Measurements from ENCODE around the gene SRSF8. TPM values are rescaled to one million over a fixed set of nuclear protein-coding genes. Genes with fewer than 3 reads are reported as not detected.

The SRSF8 gene
- total RNA-seq, 1 experiment from 2014 or later, result 25.1 TPM

- H4K91ac ChIP-seq (ENCODE audit: insufficient read length, low read depth, low read length), result no peak overlapping the region
- no peaks in the 10 kb centered on the region for H4K20me1 ChIP-seq (ENCODE audit: control insufficient read depth, insufficient read depth, insufficient read length)
- no peak for TF ChIP-seq CTCF (conservative IDR thresholded peaks at IDR 0.05)
- H3T11ph ChIP-seq (ENCODE audit: low read length), result no peak overlapping the region
- no peaks in the 10 kb centered on the region for H3K79me2 ChIP-seq (ENCODE audit: insufficient read depth, low read length)
- H3K14ac ChIP-seq (ENCODE audit: insufficient read depth, low read length), result no peak overlapping the region
- no peak overlapping the region for H3K27ac ChIP-seq (ENCODE audit: insufficient read length, low read depth, low read length)
- H2AFZ ChIP-seq (ENCODE audit: low read length), result no peak overlapping the region
- no peak overlapping the region for H3K9ac ChIP-seq (ENCODE audit: extremely low read depth, insufficient read length, low read length)
- Mint-ChIP-seq H3K9me3 (no peaks in the 10 kb centered on the region), H3K27me3 (ENCODE audit: low read depth) (peaks cover 36% of the 10 kb centered on the region), H3K4me1 (no peaks in the 10 kb centered on the region), H3K36me3 (ENCODE audit: insufficient read depth in 1 of 3, low read depth in 3 of 3) (no peaks in the 10 kb centered on the region), H3K4me3 (no peak overlapping the region), H3K27ac (no peak overlapping the region)
- H4K5ac ChIP-seq (ENCODE audit: insufficient read length, low read depth, low read length), result no peak overlapping the region
- H2AK5ac ChIP-seq (ENCODE audit: insufficient read length, low read length), result no peak overlapping the region
- H3K23ac ChIP-seq (ENCODE audit: insufficient read length, low read depth, low read length), result no peak overlapping the region
- H3K18ac ChIP-seq (ENCODE audit: insufficient read length, low read depth, low read length), result no peak overlapping the region
- DNase-seq, result no peak
- no peak overlapping the region for H2BK12ac ChIP-seq (ENCODE audit: insufficient read length, low read depth, low read length)
- H4K8ac ChIP-seq (replicated peaks; ENCODE audit: insufficient read length, low read depth, low read length), result no peak overlapping the region
- no peak overlapping the region for H2BK120ac ChIP-seq (ENCODE audit: low read depth, low read length, poor library complexity, severe bottlenecking)
- no peak overlapping the region for H3K56ac ChIP-seq (ENCODE audit: insufficient read length, low read depth, low read length)
- H3K79me1 ChIP-seq (ENCODE audit: insufficient read depth, low read depth, low read length, poor library complexity, severe bottlenecking), result no peaks in the 10 kb centered on the region
- no peaks in the 10 kb centered on the region for H3K27me3 ChIP-seq (ENCODE audit: insufficient read depth, low read length)
- H2BK5ac ChIP-seq (ENCODE audit: insufficient read length, low read length), result no peak overlapping the region
- no peak overlapping the region for H3K4ac ChIP-seq (ENCODE audit: low read depth, low read length)
- no peaks in the 10 kb centered on the region for H3K9me3 ChIP-seq (ENCODE audit: control insufficient read depth, low read depth, low read length)
- H3K23me2 ChIP-seq (ENCODE audit: insufficient read length, low read depth, low read length, poor library complexity, severe bottlenecking), result no peaks in the 10 kb centered on the region
- H2BK15ac ChIP-seq (ENCODE audit: low read depth, low read length), result no peak overlapping the region
- H2BK20ac ChIP-seq (ENCODE audit: low read depth, low read length, poor library complexity, severe bottlenecking), result no peak overlapping the region
- H3K4me2 ChIP-seq (ENCODE audit: insufficient read depth, insufficient read length, low read length), result no peak overlapping the region
- no peaks in the 10 kb centered on the region for H3K4me1 ChIP-seq (ENCODE audit: insufficient read depth, low read length)
- WGBS (ENCODE audit: extremely low coverage, insufficient read length, low lambda C conversion rate), result no CpG with 5 or more reads among the region's 2 CpGs
Measured at GRCh38 chr11:95054356-95054755, 12.4 kb upstream of the SRSF8 start.
